ENCODE measurements around the gene CDH8. TPM values are rescaled to one million over a fixed set of nuclear protein-coding genes. Genes with fewer than 3 reads are reported as not detected.

The CDH8 gene
- polyA plus RNA-seq, 2 of the 4 experiments (the other 2 are of a cell fraction) = 0.23 to 0.94 TPM

- Histone ChIP-seq H3K4me1 (peaks cover 7% of the 10 kb centered on the region; the same call in 1 of the 3 replicates), H3K4me3 (no peak overlapping the region), H3K27ac (no peak overlapping the region), H3K9me3 (no peaks in the 10 kb centered on the region; the same call in 2 of the 3 replicates), H3K4me2 (no peak overlapping the region)
- no peak for ATAC-seq
- POLR2A ChIA-PET = no interaction called here
- 43% methylated on average over 15 of the region's 15 CpGs for WGBS (ENCODE audit: missing lambda C conversion rate)
- no peak for TF ChIP-seq ZSCAN20 (CRISPR knock-in tag; IDR thresholded peaks at IDR 0.05)
- no peak for TF ChIP-seq HOXB13 (CRISPR knock-in tag; IDR thresholded peaks at IDR 0.05; ENCODE audit: low read depth)
- no peak for TF ChIP-seq KDM1A (IDR thresholded peaks at IDR 0.05; ENCODE audit: low read depth)
- TF ChIP-seq NFE2L2 (conservative IDR thresholded peaks at IDR 0.05; ENCODE audit: low read length) = no peak
- DNase-seq (ENCODE audit: low read depth in 1 of 2, low spot score in 1 of 2) = no peak
- no peak for FAIRE-seq
- CTCF ChIA-PET = no interaction called here
Measured at GRCh38 chr16:62036802-62037135, 531 bp upstream of the CDH8 start.

- FAIRE-seq = no peak
- peak overlapping the region; percentile 24; the same call in 2 of the 3 replicates for H3K4me3 ChIP-seq
- CTCF ChIA-PET = interaction anchor here (1.3 kb wide), 1 partner anchor 93 kb away, joined by 3 read pairs; no protein-coding TSS in a partner anchor
Measured at GRCh38 chr16:62035115-62036092, 834 bp downstream of the CDH8 start.

GRCh38 chr16:62034231-62035114, 1.8 kb downstream of the CDH8 start:
- no peak for DNase-seq (ENCODE audit: low read depth in 1 of 2, low spot score in 1 of 2)
- Histone ChIP-seq H3K4me2 (peak overlapping the region; percentile 63), H3K27ac (no peak overlapping the region), H3K4me3 (peak overlapping the region; percentile 24; the same call in 1 of the 3 replicates), H3K9me3 (no peaks in the 10 kb centered on the region; the same call in 2 of the 3 replicates), H3K4me1 (peaks cover 7% of the 10 kb centered on the region; the same call in 1 of the 3 replicates)
- no peak; a peak in 1 of 6 replicates for ATAC-seq
- FAIRE-seq = no peak
- TF ChIP-seq POLR2A (IDR thresholded peaks at IDR 0.05; ENCODE audit: low read length) = no peak
- TF ChIP-seq ZSCAN20 (CRISPR knock-in tag; IDR thresholded peaks at IDR 0.05) = no peak
- no peak for TF ChIP-seq ATOH8 (CRISPR knock-in tag; IDR thresholded peaks at IDR 0.05; ENCODE audit: low read depth)
- ChIA-PET POLR2A (no interaction called here), CTCF (interaction anchor here (1.3 kb wide), 1 partner anchor 94 kb away, joined by 3 read pairs; no protein-coding TSS in a partner anchor)
- 14% methylated on average over 32 of the region's 32 CpGs for WGBS (ENCODE audit: missing lambda C conversion rate)

More at GRCh38 chr16:62035115-62036092, 834 bp downstream of the CDH8 start:
- WGBS (ENCODE audit: missing lambda C conversion rate) = 9% methylated on average over 38 of the region's 65 CpGs
- Histone ChIP-seq H3K27ac (no peak overlapping the region), H3K9me3 (no peaks in the 10 kb centered on the region; the same call in 2 of the 3 replicates), H3K4me1 (peaks cover 7% of the 10 kb centered on the region; the same call in 1 of the 3 replicates), H3K4me2 (peak overlapping the region; percentile 63)
- DNase-seq (ENCODE audit: low read depth in 1 of 2, low spot score in 1 of 2) = no peak
- peak; percentile 24 to 51; a peak in 3 of 6 replicates for ATAC-seq
- TF ChIP-seq ATOH8 (CRISPR knock-in tag; IDR thresholded peaks at IDR 0.05; ENCODE audit: low read depth) = no peak
- TF ChIP-seq FOXS1 (CRISPR knock-in tag; IDR thresholded peaks at IDR 0.05) = no peak
- TF ChIP-seq RFX5 (IDR thresholded peaks at IDR 0.05) = no peak
- TF ChIP-seq HMGXB4 (CRISPR knock-in tag; IDR thresholded peaks at IDR 0.05; ENCODE audit: borderline replicate concordance) = no peak
- POLR2A ChIA-PET = no interaction called here

- FAIRE-seq (no peak), ATAC-seq (no peak), DNase-seq (ENCODE audit: low read depth in 1 of 2, low spot score in 1 of 2) (no peak)
- TF ChIP-seq CHD2 (IDR thresholded peaks at IDR 0.05; ENCODE audit: low read length, partially characterized antibody) (no peak), POLR2A (IDR thresholded peaks at IDR 0.05; ENCODE audit: low read length) (no peak), PHF8 (IDR thresholded peaks at IDR 0.05; ENCODE audit: borderline replicate concordance, low read depth) (no peak)
- Histone ChIP-seq H3K4me2 (no peak overlapping the region), H3K4me1 (peaks cover 7% of the 10 kb centered on the region; the same call in 1 of the 3 replicates), H3K9me3 (no peaks in the 10 kb centered on the region; the same call in 2 of the 3 replicates), H3K27ac (no peak overlapping the region), H3K4me3 (no peak overlapping the region)
- ChIA-PET POLR2A (no interaction called here), CTCF (no interaction called here)
- 12% methylated on average over 1 of the region's 1 CpG for WGBS (ENCODE audit: missing lambda C conversion rate)
Measured at GRCh38 chr16:62033065-62033464, 3.2 kb downstream of the CDH8 start.
